Stromal cell of bone marrow (primary cell): ENCODE measurements around the gene GRIK4.

Experiments
- DNase-seq: peaks from one replicate; pipeline ENCODE4 v3.0.0-alpha.2; 2012; ENCODE audit warnings: low read depth

The GRIK4 gene

DNA sequence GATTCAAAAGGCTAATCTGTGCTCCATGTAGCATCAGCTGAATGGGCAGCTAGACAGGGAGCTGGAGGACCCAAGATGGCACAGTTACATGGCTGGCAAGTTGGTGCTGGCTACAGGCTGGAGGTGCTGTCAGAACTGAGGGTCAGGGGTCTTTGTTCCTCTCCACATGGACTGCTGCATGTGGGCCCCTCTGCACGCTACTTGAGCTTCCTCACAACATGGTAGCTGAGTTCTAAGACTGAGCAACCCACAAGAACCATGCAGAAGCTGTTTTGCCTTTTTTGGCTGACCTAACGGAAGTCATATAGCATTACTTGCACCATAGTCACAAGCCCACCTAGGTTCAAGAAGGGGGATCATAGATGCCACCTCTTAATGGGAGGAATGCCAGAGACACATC is 196.1 kb downstream of the GRIK4 start:
- no peak for DNase-seq

- DNase-seq: no peak
Measured at GRCh38 chr11:120708511-120709183, 197.1 kb downstream of the GRIK4 start.

DNA sequence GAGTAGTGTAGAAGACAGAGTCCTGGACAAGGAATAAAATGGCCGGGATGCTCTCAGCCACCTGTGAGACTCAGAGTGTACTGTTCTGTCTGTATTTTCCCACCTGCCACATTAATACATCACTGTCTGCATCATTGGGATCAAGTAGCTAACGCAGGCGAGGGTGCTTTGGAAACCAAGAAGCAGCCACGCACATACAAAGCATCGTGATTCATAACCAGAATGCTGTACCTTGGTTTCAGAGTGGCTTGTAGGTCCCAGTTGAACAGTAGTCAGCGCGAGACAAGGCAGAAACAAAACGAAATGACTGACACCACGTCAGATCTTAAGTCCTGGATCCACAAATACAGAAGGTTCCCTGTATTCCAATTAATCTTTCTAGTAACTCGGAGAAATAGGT is 198.3 kb downstream of the GRIK4 start:
- no peak for DNase-seq

DNA sequence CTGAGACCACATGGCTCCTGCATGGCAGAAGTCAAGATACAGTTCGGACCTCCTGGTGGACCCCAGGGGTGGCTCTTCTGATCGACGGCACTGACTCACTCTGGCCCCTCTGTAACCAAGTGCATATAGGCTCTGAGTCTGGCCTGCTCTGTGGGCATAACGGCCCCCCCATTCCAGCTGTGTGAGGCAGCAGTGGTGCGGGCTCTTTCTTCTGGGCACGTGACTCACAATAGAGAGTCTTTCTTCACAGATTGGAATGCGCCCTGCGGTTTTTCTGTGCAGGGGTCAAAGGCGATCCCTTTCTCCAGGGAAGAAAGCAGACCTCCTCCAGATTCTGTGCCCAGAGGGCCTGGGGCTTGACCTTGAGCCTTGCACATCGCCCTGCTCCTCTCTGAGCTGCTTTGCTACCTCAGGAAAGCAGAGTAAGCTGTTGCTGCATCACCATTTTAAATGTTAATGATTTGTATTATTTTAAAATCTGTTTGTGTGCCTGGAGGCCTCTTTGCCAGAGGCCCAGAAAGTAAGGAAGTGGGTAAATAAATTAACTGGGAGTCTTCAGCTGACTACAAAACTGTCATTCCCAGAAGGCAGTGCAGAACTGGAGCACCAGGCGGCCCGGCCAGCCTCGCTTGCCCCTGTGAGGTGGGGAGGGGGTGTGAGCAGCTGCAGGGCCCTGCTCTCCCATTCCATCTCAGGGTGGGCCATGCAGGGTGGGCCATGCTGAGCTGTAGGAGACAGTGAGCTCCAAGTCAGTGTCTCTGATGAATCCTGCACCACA is 199.0 kb downstream of the GRIK4 start:
- DNase-seq: peak; percentile 82

GRCh38 chr11:120712014-120712413 is 200.5 kb downstream of the GRIK4 start:
- DNase-seq: no peak

DNA sequence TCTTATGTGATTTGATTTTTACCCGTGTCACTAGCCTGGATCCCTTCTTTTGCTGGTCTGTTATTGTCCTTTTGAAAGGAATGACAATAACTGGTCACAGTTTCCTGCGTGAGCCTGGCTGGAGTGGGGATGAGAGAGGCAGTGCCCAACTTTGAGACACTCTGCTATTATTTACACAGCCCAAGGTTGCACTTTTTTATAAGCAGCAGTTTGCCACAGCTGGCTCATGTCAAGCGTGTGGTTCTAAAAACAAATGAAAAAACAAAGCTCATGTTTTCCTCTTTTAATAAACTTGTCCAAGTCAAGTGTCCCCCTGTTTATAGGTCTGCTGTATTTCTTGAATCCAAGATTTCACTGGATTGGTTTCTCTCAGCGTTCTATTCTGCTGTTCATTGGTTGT is 201.3 kb downstream of the GRIK4 start:
- DNase-seq: no peak

DNA sequence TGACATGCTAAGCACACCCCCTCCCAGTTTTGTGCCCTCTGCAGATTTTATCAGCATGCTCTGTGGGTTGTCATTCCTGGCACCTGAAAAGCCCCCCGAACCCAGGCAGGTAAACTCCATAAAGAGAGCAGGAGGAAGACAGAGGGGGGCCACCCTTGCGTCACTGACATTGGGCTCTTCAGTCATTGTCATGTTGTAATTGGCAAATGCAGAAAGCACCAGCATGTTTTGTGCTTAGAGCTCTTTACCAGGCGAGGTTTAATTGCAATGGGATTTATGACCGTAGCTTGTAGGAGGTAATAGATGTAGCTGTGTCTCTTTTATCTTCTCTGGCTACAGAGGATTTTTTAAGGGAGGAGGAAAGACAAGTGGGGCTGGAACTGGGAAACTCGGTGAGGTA is 201.7 kb downstream of the GRIK4 start:
- DNase-seq: no peak

- no peak for DNase-seq
Measured at GRCh38 chr11:120714438-120714837, 202.9 kb downstream of the GRIK4 start.

GRCh38 chr11:120715239-120715638 is 203.7 kb downstream of the GRIK4 start:
- no peak for DNase-seq

DNA sequence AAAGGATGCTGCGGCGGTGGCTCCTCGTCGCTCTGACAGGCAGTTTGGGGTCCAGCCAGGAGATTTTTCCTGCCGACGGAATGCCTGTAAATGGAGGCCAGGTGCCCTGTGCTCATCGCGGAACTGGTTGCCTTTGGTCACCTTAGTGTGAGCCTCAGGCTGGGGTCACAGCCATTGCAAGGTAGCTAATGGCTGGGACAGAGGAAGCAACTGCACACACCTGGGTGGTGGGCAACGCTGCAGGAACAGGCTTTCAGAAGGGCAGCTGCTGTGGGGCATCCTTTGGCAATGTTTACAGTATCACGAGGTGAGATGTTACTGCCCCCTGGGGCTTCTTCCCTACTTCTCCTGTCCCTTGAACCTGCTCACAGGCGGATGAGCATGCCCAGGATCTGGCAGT is 205.5 kb downstream of the GRIK4 start:
- no peak for DNase-seq

DNA sequence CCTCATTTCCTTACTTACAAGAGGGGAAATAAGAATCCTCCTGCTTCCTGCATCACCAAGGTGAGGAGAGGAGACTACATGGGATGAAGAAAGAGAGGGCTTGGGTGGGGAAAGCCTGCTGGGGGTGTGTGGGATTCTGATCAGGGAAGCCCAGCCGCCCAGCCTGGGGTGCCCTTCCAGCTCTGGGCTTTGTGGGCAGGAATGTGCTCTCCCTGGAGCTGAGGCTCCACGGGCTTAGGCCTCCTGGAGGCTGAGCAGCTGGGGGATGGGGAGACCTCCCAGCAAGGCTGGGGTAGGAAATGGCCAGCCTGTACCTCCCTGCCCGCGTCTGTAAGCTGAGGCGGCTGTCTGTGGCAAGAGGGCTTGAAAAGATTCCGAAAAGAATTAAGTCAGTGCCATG is 206.1 kb downstream of the GRIK4 start:
- DNase-seq: no peak

DNA sequence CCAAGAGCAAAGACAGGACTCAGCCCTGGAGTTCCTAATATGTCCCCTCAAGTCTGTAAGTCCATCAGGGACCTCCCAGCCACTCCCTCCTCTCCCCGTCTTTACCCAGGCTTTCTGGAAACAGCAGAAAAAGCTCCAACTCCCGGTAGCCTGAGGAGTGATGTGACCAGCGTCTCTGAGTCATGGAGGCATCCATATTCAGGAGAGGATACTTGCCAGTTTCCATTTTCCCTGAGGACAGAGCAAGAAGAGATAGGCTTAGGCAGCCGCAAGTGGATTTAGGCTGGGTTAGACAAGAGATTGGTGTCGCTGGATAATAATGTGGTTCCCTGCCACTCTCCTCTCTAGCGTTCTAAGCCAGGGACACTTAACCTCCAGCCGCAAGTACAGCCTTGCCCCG is 206.6 kb downstream of the GRIK4 start:
- DNase-seq: no peak

GRCh38 chr11:120719348-120719747 is 207.8 kb downstream of the GRIK4 start:
- DNase-seq: no peak

GRCh38 chr11:120720760-120721159 is 209.2 kb downstream of the GRIK4 start:
- DNase-seq: no peak

GRCh38 chr11:120722524-120722923 is 211.0 kb downstream of the GRIK4 start:
- no peak for DNase-seq

DNA sequence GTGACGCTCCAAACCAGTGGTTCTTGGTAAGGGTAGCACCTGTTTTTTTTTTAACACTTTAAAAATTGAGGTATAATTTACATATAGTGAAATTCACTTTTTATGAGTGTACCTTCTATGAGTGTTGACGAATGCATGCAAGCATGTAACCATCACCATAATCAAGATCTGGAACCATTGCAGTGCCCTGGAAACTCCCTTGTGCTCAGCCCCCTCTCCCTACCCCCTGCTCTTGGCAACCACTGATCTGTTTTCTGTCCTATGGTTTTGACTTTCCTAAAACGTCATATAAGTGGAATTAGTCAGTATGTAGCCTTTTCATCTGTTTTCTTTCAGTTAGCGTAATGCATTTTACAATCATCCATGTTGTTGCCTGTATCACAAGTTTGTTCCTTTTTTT is 212.2 kb downstream of the GRIK4 start:
- DNase-seq: no peak

DNA sequence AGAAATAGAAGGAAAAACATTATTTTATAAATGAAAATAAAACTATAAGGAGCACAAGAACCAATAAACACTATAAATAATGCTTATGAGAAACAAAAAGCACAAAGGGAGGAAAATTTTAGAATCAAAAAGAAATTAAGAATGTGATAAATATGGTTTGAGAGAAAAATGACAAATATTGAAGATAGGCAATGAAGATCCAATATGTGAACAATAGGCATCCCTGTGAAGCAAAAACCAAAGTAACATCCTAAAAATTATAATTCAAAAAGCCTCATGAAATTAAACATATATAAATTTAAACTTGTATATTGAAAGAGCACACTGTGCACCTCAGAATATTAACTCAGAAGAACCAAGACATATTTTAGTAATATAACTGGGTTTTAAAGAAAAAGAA is 216.2 kb downstream of the GRIK4 start:
- no peak for DNase-seq

DNA sequence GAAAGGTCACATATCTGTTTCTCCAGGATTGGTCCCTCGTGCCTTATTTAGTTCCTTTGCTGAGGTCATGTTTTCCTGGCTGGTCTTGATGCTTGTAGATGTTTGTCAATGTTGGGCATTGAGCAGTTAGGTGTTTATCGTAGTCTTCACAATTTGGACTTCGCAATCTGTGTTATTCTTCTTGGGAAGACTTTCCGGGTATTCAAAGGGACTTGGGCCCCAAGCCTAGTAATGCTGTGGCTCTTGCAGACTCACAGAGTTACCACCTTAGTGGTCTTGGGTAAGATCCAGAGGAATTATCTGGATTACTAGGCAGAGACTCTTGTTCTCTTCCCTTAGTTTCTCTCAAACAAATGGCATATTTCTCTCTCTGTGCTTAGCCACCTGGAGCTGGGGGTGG is 223.5 kb downstream of the GRIK4 start:
- DNase-seq: no peak

DNA sequence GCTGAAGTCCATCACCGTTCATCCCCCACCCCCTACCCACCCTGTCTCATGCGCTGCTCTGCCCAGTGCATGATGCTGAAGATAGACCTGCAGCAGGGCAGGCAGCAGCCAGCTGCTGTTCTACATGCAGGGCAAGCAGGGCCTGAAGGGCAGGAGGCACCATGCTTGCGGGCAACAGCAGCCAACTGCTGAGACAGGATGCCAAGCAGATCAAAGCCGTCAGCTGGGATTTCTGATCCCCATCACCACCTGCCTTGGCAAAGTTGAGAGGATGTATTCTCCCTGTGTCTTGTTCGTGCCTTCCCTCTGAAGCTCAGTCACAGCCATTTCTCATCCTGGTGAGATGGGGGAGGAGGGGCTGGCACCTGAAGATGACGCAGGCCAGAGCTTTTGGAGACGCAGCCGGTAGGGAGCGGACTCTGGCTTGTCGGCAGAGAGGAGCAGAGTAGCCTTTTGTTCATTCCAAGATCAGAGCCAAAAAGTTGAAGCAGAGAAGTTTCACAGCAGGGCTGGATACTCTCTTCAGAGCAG is 227.0 kb downstream of the GRIK4 start:
- no peak for DNase-seq

DNA sequence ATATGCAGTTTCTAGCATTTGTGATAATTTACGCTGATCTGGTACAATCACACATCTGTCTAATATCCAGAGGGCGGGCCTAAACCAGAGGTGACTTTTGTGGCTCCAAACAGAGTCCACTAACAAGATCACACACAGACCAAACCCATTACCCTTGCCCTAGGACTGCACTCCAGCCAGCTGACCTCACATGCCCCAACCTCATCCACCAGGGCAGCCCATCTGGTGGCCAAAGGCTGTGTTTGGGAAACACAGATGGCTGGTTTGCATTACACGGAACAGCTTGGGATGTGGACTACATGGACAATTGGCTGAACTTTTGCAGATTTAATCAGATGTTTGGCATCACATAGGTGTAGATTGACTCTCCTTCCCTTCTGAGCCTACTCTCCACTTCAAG is 228.2 kb downstream of the GRIK4 start:
- no peak for DNase-seq

- no peak for DNase-seq
Measured at GRCh38 chr11:120740380-120740779, 228.8 kb downstream of the GRIK4 start.

DNA sequence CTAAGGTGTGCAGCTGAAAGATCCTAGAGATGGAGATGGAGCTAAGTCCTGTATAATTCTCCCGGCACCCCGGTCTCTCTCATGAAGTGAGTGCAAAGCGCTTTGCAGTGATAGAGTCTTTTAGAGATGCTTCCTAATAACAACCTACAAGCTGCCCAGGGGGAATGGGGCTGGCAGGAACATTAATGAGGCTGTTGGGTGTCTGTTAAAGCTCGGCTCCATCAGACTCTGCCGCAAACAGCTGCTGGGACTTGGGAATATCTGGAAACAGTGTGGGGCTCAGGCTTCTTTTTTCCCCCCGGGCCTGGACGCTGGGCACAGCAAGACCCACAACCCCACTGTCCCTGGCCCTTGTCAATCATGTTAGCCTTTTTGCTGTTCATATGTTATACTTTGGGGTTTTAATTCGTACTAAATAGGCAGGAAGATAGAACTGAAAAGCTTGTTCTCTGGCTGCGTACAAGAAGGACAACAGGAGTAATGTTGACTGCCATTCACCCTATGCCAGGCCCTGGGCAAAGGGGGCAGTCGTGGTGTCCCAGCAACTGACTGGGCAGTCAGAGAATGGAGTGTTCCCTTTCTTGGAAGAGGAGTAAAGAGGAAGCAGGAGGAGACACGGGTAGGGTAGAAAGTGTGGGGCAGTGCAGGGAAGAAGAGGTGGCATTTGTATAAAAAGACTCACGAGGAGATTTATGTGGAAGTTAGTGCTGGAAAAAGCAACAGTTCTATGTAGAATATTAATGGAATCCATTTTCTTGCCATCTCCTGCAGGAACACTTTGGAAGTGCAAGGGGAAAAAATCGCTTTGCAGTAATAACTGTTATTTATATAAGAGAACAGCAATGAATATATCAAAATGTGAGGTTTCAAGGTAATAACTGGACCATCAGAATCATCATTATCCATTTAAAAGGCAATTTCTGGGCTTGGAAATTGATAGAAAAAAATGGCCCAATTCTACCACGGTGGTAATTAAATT is 232.8 kb downstream of the GRIK4 start:
- no peak for DNase-seq
